Right atrium auricular region (tissue), 2 donors: ENCODE data around the gene PDXP. TPM values are rescaled to one million over a fixed set of nuclear protein-coding genes. Genes with fewer than 3 reads are reported as not detected.

Experiments
- DNase-seq: peaks from one replicate; pipeline ENCODE4 v3.0.0-alpha.2; 2019; ENCODE audit warnings: low spot score
- H3K27ac ChIP-seq, 2 donors: fragments of 200-600 bp; sonication (generic); 1 replicate in 1 of 2; 2 replicates in 1 of 2; pipeline ENCODE4 v1.5.1; 2016 to 2019
- H3K27me3 ChIP-seq, 2 donors: fragments of 200-600 bp; sonication (generic); one replicate each; pipeline versions ENCODE4 v1.5.1 to v1.6.0; 2017 to 2019
- H3K36me3 ChIP-seq: fragments of 200-600 bp; sonication (generic); one replicate; pipeline ENCODE4 v1.5.1; 2016
- H3K4me1 ChIP-seq, 2 donors: fragments of 200-600 bp; sonication (generic); one replicate each; pipeline versions ENCODE4 v1.5.1 to v1.6.0; 2017 to 2019
- H3K4me3 ChIP-seq, 2 donors: fragments of 200-600 bp; sonication (generic); 1 replicate in 1 of 2; 2 replicates in 1 of 2; pipeline ENCODE4 v1.5.1; 2017 to 2019; ENCODE audit warnings: mild to moderate bottlenecking in 1 of 2, moderate library complexity in 1 of 2
- H3K9me3 ChIP-seq, 2 donors: fragments of 200-600 bp; sonication (generic); one replicate each; pipeline ENCODE4 v1.5.1; 2019
- CTCF ChIP-seq, 2 donors: fragments of 200-600 bp; sonication (generic); IDR thresholded peaks; one replicate each; pipeline ENCODE4 v1.5.1; 2019; ENCODE audit warnings: antibody characterized with exemption in 2 of 2
- total RNA-seq, 2 donors: library from RNA; depleted of rRNA; stranded (reverse); fragments of >200 nt; gene quantifications; one replicate each; pipeline ENCODE4 v1.1.0, GENCODE V29; 2016

The PDXP gene
- total RNA-seq, 2 donors from 2014 or later: 15.7 to 32.0 TPM

- no peak overlapping the region for H3K4me3 ChIP-seq
- no peaks in the 10 kb centered on the region for H3K9me3 ChIP-seq
- H3K27me3 ChIP-seq: no peaks in the 10 kb centered on the region
- no peak for TF ChIP-seq CTCF (IDR thresholded peaks at IDR 0.05)
- H3K4me1 ChIP-seq: peaks cover 0 to 14% of the 10 kb centered on the region in 2 donors
- DNase-seq: no peak
- H3K36me3 ChIP-seq: peaks cover 13% of the 10 kb centered on the region
- no peak overlapping the region for H3K27ac ChIP-seq
Observed at GRCh38 chr22:37697538-37697835, 39.0 kb downstream of the PDXP start.

- Histone ChIP-seq H3K27me3 (no peaks in the 10 kb centered on the region), H3K4me3 (no peak overlapping the region), H3K9me3 (no peaks in the 10 kb centered on the region), H3K27ac (no peak overlapping the region), H3K4me1 (peaks cover 0 to 9% of the 10 kb centered on the region in 2 donors), H3K36me3 (no peaks in the 10 kb centered on the region)
- no peak for TF ChIP-seq CTCF (IDR thresholded peaks at IDR 0.05)
- DNase-seq: no peak
Observed at GRCh38 chr22:37701141-37701786, 42.7 kb downstream of the PDXP start.

GRCh38 chr22:37703906-37704305, 45.4 kb downstream of the PDXP start:
- H3K4me3 ChIP-seq: no peak overlapping the region
- no peaks in the 10 kb centered on the region for H3K4me1 ChIP-seq
- TF ChIP-seq CTCF (IDR thresholded peaks at IDR 0.05): no peak
- H3K27ac ChIP-seq: no peak overlapping the region
- DNase-seq: no peak
- H3K9me3 ChIP-seq: no peaks in the 10 kb centered on the region
- H3K36me3 ChIP-seq: no peaks in the 10 kb centered on the region
- no peaks in the 10 kb centered on the region for H3K27me3 ChIP-seq

GRCh38 chr22:37704645-37705044, 46.1 kb downstream of the PDXP start:
- Histone ChIP-seq H3K36me3 (no peaks in the 10 kb centered on the region), H3K4me3 (no peak overlapping the region), H3K9me3 (no peaks in the 10 kb centered on the region), H3K27ac (no peak overlapping the region), H3K27me3 (no peaks in the 10 kb centered on the region), H3K4me1 (no peaks in the 10 kb centered on the region)
- DNase-seq: no peak
- TF ChIP-seq CTCF (IDR thresholded peaks at IDR 0.05): no peak

GRCh38 chr22:37705205-37705604, 46.7 kb downstream of the PDXP start:
- no peak for TF ChIP-seq CTCF (IDR thresholded peaks at IDR 0.05)
- no peak overlapping the region for H3K4me3 ChIP-seq

More at GRCh38 chr22:37705205-37705604, 46.7 kb downstream of the PDXP start:
- no peak overlapping the region for H3K27ac ChIP-seq
- H3K4me1 ChIP-seq: no peaks in the 10 kb centered on the region
- no peaks in the 10 kb centered on the region for H3K36me3 ChIP-seq
- no peak for DNase-seq
- no peaks in the 10 kb centered on the region for H3K9me3 ChIP-seq
- no peaks in the 10 kb centered on the region for H3K27me3 ChIP-seq
